ENCODE data around the gene TNFRSF1B.
A peak's percentile ranks its signal among the peaks of the same experiment; 100 is the strongest.

TNFRSF1B gene

GRCh38 chr1:12176298-12177118 lies 9.7 kb downstream of the TNFRSF1B start:
- DNase-seq = no peak

- DNase-seq = no peak
Observed at GRCh38 chr1:12177156-12177998, 10.6 kb downstream of the TNFRSF1B start.

GRCh38 chr1:12177999-12178441 lies 11.2 kb downstream of the TNFRSF1B start:
- DNase-seq = peak; percentile 79

GRCh38 chr1:12178511-12178910 lies 11.7 kb downstream of the TNFRSF1B start:
- no peak for DNase-seq

GRCh38 chr1:12179111-12179519 lies 12.3 kb downstream of the TNFRSF1B start:
- peak; percentile 91 for DNase-seq

- DNase-seq = no peak
Observed at GRCh38 chr1:12179676-12180075, 12.9 kb downstream of the TNFRSF1B start.

GRCh38 chr1:12180315-12180714 lies 13.5 kb downstream of the TNFRSF1B start:
- no peak for DNase-seq

GRCh38 chr1:12180903-12181302 lies 14.1 kb downstream of the TNFRSF1B start:
- no peak for DNase-seq

- DNase-seq = no peak
Observed at GRCh38 chr1:12181568-12181967, 14.8 kb downstream of the TNFRSF1B start.

GRCh38 chr1:12182410-12182984 lies 15.7 kb downstream of the TNFRSF1B start:
- no peak for DNase-seq

GRCh38 chr1:12183095-12183794 lies 16.5 kb downstream of the TNFRSF1B start:
- DNase-seq = no peak

- no peak for DNase-seq
Observed at GRCh38 chr1:12184008-12184681, 17.4 kb downstream of the TNFRSF1B start.

GRCh38 chr1:12185036-12185917 lies 18.5 kb downstream of the TNFRSF1B start:
- DNase-seq = no peak

GRCh38 chr1:12185918-12186678 lies 19.3 kb downstream of the TNFRSF1B start:
- DNase-seq = no peak

- DNase-seq = no peak
Observed at GRCh38 chr1:12186679-12186985, 19.8 kb downstream of the TNFRSF1B start.

- no peak for DNase-seq
Observed at GRCh38 chr1:12188115-12188514, 21.3 kb downstream of the TNFRSF1B start.

- no peak for DNase-seq
Observed at GRCh38 chr1:12188657-12189327, 22.0 kb downstream of the TNFRSF1B start.

- no peak for DNase-seq
Observed at GRCh38 chr1:12189328-12189682, 22.5 kb downstream of the TNFRSF1B start.

- no peak for DNase-seq
Observed at GRCh38 chr1:12191242-12192032, 24.6 kb downstream of the TNFRSF1B start.
